Stimulated activated naive CD4-positive, alpha-beta T cell treated with Interleukin-2 at 50 U/mL for 16 hours (primary cell): ENCODE data around the gene CCDC85C.

Source experiments
- DNase-seq: peaks from one replicate; lab custom pipeline; 2025; lab: John Stamatoyannopoulos, UW

CCDC85C gene

GRCh38 chr14:99471731-99472130 lies 132.3 kb downstream of the CCDC85C start:
- DNase-seq = no peak

- DNase-seq = no peak
Observed at GRCh38 chr14:99468836-99469592, 135.0 kb downstream of the CCDC85C start.

- no peak for DNase-seq
Observed at GRCh38 chr14:99468081-99468480, 135.9 kb downstream of the CCDC85C start.

GRCh38 chr14:99467336-99468078 lies 136.5 kb downstream of the CCDC85C start:
- DNase-seq = no peak

GRCh38 chr14:99466758-99467157 lies 137.2 kb downstream of the CCDC85C start:
- DNase-seq = no peak

GRCh38 chr14:99465288-99465687 lies 138.7 kb downstream of the CCDC85C start:
- no peak for DNase-seq

- DNase-seq = no peak
Observed at GRCh38 chr14:99463974-99464373, 140.0 kb downstream of the CCDC85C start.

GRCh38 chr14:99462210-99462609 lies 141.8 kb downstream of the CCDC85C start:
- DNase-seq = no peak

GRCh38 chr14:99461411-99462085 lies 142.5 kb downstream of the CCDC85C start:
- DNase-seq = no peak

GRCh38 chr14:99460793-99461192 lies 143.2 kb downstream of the CCDC85C start:
- no peak for DNase-seq

GRCh38 chr14:99459481-99460100 lies 144.4 kb downstream of the CCDC85C start:
- DNase-seq = no peak

- DNase-seq = no peak
Observed at GRCh38 chr14:99454246-99454645, 149.8 kb downstream of the CCDC85C start.

GRCh38 chr14:99452968-99453367 lies 151.0 kb downstream of the CCDC85C start:
- no peak for DNase-seq

- DNase-seq = no peak
Observed at GRCh38 chr14:99451234-99451633, 152.8 kb downstream of the CCDC85C start.

GRCh38 chr14:99450266-99450665 lies 153.7 kb downstream of the CCDC85C start:
- no peak for DNase-seq
